Heart left ventricle (tissue), 13 donors: Measurements from ENCODE around the gene PRR7.

Experiments used
- POLR2A ChIP-seq, 2 donors: fragments of 450-650 bp; IDR thresholded peaks; one replicate each; pipeline ENCODE4 v1.6.1; 2017; ENCODE audit warnings: antibody characterized with exemption in 2 of 2, mild to moderate bottlenecking in 2 of 2, moderate library complexity in 2 of 2
- TF ChIP-seq, protein P1 (sequence below), 12 donors: fragments of 200-600 bp; sonication (generic) in 4 of 12; IDR thresholded peaks; one replicate each; pipeline versions ENCODE4 v1.5.0 to v1.8.0; 2018 to 2022; ENCODE audit warnings: antibody characterized with exemption in 12 of 12, mild to moderate bottlenecking in 5 of 12
- donor health status: ischemic (EF 13 %, LVEDD 7.1; RV severe dilation, severe dysfunction).
- donor health status: DM: no; HTN: yes; CAD: no.
- donor health status: DM: no; HTN: no; CAD: no.
- donor health status: ischemic (EF 25% LVEDD 6.9; RV normal size, moderate dysfunction).
- donor health status: ischemic (EF 25% LVEDD 5.7; RV mildly dilated, moderate dysfunction).
- donor health status: ischemic (EF 35%, LVEDD 5.7; RV mildly dilated, moderate dysfunction).
- donor health status: nonischemic (EF 11% LVEDD 7.7; RV severe dilation, severe dysfunction).
- donor health status: DM: yes; HTN: yes; CAD: no.
- donor health status: PGD.
- donor health status: ischemic (EF 29% LVEDD 5.4; RV normal size, mild dysfunction).
- donor health status: nonischemic (EF 23%, LVEDD 6.1; RV moderate dilation, normal function).

DNA sequence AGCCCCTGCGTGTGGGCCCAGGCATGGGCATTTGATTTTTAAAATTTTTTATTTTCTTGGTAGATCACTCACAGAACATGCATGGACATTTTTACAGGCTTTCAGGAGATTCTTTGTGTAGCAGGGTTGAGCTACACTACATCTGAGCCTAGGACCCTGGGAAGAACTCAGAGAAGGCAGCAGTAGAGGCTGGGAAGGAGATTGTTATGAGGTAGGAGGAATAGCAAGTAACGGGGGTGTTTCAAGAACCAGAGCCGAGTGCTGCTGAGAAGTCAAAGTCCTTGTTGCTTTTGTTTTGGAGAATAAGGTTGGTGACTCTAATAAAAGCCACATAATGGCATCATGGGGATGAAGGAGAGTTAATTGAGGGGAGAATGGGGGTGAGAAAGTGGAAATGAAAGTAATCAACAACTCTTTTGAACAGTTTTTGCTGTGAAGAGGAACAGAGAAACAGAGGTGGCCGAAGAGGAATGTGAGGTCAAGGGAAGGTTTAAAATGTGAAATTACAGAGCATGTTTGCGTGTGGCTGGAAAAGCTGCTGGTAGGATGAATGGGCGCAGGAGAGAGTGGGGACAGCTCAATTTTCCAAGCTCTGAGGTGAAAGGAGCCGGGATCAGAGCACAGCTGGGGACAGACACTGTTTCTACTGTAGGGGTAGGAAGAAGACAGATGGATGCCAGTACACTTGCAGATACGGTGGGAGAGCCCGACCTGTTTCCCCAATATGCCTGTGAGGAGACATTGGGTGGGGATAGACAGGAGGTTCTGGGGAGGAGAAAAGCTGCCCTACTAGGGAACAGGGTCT, 55.5 kb downstream of the PRR7 start:
- no peak for TF ChIP-seq POLR2A (IDR thresholded peaks at IDR 0.05)
- TF ChIP-seq, protein P1, sequence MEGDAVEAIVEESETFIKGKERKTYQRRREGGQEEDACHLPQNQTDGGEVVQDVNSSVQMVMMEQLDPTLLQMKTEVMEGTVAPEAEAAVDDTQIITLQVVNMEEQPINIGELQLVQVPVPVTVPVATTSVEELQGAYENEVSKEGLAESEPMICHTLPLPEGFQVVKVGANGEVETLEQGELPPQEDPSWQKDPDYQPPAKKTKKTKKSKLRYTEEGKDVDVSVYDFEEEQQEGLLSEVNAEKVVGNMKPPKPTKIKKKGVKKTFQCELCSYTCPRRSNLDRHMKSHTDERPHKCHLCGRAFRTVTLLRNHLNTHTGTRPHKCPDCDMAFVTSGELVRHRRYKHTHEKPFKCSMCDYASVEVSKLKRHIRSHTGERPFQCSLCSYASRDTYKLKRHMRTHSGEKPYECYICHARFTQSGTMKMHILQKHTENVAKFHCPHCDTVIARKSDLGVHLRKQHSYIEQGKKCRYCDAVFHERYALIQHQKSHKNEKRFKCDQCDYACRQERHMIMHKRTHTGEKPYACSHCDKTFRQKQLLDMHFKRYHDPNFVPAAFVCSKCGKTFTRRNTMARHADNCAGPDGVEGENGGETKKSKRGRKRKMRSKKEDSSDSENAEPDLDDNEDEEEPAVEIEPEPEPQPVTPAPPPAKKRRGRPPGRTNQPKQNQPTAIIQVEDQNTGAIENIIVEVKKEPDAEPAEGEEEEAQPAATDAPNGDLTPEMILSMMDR (IDR thresholded peaks at IDR 0.05), result no peak
